ENCODE results near the gene DDX27.

DDX27 gene

DNA sequence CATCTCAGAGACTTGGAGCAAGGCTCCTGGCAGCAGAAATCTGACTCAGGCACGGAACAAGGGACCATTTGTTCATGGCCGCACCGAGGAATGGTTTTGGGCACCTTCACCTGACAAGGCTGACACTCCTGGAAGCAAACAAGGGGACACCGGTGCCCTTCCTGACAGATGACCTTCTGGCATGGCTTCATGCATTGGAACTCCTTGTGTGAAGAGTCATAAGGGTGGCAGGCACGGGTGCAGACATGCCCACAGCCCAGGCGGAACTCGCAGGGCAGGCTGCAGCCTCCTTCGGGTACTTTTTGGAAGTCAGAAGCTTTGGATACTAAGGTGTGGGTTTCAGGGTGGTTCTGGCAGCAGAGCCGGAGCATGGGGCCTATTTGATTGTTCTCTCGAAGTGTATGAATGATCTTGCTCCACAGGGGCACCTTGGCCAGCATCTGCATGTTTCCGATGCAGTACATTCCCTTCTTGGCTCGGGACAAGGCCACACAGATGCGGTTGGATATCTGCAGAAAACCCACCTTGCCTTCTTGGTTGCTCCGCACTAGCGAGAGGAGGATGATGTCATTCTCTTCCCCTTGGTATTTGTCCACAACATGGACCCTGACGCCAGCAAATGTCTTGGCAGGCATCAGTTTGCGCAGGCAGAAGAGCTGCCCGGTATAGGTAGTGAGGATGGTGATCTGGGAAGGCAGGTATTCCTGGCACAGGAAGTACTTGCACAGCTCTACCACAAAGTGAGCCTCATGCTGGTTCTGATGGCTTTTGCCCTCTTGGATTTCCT is 29.9 kb downstream of the DDX27 start:
- DNase-seq (ENCODE audit: low spot score): no peak

DNA sequence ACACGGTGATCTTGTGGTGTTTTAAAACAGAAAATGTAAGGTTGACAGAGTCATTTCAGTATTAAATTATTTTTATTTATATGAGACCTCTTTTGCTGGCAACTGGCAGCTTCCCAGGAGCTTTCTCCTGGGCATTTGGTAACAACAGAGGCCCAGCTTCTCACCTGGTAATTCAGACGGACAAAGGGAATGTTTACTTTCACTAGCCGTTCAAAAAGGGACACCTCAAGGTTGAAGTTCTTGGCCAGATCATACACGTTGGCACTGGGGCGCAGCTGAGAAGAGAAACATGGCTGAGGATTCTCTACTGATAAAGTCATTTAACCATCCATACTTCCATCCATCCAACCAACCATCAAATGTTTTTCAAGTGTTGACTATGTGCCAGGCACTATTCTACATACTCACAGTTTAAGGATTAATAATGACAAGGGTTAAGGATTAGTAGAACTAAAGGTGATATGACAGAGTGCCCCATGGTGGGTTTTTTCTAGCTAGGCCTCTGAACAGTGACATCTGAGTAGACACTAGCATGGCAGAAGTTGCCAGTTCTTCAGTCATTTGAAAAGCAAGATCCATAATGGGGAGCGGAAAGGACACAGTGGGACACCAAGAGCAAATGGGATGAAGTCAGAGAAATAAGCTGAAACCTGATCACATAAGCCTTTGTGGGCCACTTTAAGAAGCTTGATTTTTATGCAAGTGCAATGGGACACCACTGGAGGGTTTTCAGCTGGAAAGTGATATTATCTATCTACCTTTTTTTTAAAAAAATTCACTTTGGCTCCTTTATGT is 33.5 kb downstream of the DDX27 start:
- DNase-seq (ENCODE audit: low spot score): no peak

DNA sequence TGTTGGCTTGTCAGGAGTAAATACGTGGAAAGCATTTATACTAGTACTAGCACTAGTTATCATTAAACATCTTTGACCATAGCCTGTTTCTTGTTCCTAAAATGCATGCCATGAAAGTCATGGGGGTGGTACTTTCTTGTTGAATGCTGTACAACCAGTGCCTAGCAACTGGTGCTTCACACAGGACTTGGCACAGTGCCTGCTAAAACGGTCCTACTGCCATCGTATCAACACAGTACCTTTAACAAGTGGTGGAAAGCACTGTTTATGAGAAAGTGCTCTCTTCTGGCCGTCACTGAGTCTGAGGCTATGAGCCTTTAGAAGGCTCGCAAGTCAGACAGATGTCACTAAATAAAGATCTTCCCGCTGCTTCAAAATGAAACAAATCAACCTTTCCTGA is 37.0 kb downstream of the DDX27 start:
- DNase-seq (ENCODE audit: low spot score): no peak

DNA sequence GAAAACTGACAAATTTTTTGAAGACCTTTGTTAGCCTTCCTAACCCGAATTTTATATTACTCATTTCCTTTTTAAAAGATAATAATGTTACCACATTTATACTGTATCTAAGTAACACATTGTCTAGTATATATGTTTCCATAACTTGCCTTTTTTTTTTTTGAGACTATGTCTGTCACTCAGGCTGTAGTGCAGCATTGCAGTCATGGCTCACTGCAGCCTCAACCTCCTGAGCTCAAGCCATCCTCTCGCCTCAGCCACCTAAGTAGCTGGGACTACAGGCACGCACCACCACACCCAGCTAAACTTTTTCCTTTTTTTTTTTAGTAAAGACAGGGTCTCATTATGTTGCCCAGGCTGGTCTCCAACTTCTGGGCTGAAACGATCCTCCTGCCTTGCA is 40.1 kb downstream of the DDX27 start:
- DNase-seq (ENCODE audit: low spot score): no peak

DNA sequence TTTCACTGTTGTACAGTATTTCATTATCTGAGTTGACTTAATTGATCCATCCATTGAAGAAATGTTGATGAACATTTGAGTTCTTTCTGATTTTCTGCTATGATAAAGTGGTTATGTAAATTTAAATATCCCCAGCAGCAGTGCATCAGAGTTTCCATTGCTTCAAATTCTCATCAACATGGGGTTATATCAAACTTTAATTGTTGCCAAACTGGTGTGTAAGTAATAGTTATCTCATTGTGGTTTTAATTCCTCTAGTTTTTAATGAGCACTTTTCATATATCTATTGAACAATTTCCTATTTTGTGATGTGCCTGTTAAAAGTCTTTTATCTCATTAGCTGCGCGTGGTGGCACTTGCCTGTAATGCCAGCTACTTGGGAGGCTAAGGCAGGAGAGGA is 40.6 kb downstream of the DDX27 start:
- no peak for DNase-seq (ENCODE audit: low spot score)

DNA sequence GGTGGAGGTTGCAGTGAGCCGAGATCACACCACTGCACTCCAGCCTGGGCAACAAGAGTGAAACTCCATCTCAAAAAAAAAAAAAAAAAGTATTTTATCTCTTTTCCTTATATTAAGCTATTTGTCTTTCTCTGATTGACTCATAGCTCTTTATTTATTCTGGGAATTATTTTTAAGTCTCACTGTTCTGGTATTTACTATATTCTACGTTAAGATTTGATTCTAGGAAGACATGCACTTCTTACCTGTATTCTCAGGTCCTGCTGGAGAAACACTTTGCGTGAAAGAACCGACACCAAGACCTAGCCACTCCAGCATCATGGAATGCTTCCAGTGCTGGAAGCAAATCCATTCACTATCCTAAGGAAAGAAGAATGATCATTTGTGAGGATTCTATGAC is 41.0 kb downstream of the DDX27 start:
- no peak for DNase-seq (ENCODE audit: low spot score)

DNA sequence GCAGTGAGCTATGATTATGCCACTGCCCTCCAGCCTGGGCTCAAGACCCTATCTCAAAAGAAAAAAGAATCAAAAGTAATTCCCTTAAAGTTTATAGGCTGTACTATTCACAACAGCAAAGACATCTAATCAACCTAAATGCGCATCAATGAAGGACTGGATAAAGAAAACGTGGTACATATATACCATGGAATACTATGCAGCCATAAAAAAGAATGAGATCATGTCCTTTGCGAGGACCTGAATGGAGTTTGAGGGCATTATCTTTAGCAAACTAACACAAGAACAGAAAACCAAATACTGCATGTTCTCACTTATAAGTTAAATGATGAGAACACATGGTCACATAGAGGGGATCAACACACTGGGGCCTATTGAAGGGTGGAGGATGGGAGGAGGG is 42.0 kb downstream of the DDX27 start:
- no peak for DNase-seq (ENCODE audit: low spot score)

DNA sequence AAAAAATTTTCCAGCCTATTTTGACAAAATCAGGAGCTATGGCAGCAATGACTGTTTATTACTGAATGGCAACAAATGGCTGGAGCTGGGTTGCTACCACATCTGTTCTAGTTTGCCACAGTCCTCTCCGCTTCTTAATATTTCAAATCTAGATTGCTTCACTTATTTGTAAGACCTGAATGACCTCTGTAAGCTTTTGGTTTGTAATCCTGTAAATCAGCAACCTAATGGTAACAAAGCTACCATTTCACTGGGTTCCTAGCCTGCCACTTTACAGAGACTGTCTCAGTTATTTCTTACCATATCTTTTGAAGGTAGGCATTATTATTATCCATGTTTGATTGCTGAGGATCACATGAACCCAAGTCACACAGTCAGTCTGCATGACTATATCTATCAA is 43.2 kb downstream of the DDX27 start:
- DNase-seq (ENCODE audit: low spot score): no peak

DNA sequence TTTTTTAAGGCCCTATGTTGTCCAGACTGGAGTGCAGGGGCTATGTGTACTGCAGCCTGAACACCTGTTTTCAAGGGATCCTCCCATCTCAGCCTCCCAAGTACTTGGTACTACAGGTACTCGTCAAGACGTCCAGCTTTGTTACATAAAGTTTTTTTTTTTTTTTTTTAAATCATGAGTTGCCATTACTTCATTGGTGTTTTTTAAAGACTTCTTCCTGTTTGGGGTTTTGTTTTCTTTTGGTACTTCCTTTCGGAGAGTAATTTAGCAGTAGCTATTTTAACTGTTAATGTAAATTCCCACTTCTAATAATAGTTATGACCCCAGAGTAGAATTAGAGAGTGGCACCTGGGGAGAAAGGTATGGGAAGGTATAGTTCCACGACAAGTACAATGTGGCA is 48.1 kb downstream of the DDX27 start:
- DNase-seq (ENCODE audit: low spot score): no peak

DNA sequence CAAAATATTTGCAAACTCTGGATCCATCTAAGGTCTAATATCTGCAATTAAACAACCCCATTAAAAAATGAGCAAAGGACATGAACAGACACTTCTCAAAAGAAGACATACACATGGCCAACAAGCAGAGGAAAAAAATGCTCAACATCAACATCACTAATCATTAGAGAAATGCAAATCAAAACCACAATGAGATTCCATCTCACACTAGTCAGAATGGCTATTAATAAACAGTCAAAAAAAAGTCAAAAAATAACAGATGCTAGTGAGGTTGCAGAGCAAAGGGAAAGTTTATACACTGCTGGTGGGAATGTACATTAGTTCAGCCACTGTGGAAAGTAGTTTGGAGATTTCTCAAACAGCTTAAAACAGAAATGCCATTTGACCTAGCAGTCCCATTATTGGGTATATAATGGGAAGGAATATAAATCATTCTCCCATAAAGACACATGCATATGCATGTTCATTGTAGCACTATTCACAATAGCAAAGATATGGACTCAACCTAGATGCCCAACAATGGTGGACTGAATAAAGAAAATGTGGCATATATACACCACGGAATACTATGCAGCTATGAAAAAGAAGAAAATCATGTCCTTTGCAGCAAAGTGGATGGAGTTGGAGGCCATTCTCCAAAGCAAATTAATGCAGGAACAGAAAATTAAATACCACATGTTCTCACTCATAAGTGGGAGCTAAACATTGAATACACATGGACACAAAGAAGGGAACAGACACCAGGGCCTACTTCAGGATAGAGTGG is 49.6 kb downstream of the DDX27 start:
- no peak for DNase-seq (ENCODE audit: low spot score)

DNA sequence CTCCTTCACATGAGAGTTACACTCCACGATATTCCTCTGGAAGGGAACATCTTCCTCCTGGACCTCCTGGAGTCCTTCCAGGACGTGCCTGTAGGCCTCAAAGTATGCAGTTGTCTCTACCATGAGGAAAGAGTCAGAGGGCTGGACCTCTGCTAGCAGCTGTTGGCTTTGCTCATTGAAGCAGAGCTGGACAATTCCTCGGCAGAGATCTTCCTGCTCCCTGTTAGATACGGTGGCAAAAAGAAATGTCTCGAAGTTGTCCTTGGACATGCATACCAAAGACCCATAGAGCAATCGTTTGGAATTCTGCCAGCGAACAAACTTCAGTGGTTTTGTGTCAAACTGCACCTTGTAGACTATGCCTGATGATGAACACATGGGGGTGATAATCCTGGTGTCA is 51.0 kb downstream of the DDX27 start:
- no peak for DNase-seq (ENCODE audit: low spot score)

DNA sequence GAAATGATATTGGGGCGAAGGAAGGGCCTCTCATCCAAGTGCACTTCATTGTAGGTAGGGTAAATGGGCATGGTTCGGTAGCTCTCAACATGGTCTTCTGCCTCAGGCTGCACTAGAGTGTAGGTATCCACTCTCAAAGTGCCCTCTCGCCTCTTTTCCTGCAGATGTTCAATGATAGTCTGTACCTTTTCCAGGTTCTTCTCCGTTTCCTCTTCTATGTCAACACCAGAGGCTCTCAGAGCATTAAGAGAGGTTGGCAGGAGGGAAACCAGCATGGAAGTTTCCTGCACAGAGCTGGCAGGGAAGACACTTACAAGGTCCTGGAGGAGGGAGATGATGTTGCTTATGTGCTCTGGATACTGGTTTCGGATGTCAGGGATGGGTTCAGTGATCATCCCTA is 51.5 kb downstream of the DDX27 start:
- no peak for DNase-seq (ENCODE audit: low spot score)

DNA sequence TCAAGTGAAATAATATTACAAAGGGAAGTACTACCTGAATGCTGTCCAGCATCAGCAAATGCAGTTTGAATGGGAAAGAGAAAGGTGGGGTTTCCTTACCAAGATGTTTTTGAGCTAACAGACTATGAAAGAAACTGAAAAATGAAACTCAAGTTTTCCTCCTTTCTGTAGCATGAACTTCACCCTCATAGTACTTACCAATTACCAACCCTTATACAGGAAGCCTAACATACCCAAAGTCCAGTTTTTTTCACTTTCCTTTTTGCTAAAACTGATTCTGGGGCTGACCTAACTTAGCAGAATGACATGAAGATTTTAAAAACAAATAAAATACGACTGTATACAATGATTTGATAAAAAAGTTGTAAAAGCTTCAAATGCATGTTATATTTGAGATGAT is 53.4 kb downstream of the DDX27 start:
- DNase-seq (ENCODE audit: low spot score): no peak

DNA sequence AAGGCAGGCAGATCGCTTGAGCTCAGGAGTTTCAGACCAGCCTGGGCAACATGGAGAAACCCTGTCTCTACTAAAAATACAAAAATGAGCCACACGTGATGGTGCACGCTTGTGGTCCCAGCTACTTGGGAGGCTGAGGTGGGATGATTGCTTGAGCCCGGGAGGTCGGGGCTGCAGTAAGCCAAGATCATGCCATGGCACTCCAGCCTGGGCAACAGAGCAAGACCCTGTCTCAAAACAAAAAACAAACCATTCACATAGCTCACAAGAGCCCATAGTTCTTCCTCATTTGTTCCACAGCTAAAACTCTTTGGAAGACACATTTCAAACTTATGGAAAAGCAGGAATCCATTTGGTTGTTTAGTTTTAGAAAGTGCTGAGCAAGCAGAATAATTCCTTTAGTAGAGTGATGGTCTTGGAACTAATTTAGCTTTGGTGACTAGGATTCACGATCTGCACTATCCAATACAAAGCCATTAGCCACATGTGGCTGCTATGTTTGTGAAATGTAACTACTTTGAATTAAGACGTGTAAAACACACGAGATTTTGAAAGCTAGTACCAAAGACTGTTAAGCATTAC is 54.6 kb downstream of the DDX27 start:
- no peak for DNase-seq (ENCODE audit: low spot score)

DNA sequence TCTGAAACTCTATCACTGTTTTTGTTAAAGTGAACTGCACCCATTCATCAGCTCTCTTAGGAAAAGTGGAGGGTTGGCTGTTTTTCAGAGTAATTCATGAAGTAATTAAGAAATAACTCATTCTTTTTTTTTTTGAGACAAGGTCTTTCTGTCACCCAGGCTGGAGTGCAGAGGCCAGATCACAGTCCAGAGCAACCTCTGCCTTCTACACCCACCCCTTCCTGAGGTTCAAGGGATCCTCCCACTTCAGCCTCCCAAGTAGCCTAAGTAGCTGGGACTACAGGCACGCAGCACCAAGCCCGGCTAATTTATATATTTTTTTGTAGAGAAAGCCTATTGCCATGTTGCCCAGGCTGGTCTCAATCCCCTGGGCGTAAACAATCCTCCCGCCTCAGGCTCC is 56.0 kb downstream of the DDX27 start:
- DNase-seq (ENCODE audit: low spot score): no peak

DNA sequence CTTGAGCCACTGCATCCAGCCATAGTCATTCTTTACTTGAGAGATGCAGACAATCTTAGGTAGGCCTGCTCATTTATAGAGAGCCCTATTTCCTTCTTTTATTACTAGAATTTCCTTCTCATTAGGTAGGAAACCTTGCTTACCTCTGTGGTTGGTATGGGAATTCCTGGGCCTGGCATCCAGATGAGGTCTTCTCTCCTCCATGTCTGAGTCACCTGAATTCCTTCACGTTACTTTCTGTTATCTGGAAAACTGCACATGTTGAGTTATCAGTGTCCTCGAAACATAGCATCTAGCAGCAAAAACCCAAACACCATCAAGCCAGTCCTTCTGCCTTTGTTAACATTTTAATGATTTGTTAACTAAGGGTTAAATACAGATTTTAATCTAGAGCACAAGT is 56.4 kb downstream of the DDX27 start:
- DNase-seq (ENCODE audit: low spot score): no peak

DNA sequence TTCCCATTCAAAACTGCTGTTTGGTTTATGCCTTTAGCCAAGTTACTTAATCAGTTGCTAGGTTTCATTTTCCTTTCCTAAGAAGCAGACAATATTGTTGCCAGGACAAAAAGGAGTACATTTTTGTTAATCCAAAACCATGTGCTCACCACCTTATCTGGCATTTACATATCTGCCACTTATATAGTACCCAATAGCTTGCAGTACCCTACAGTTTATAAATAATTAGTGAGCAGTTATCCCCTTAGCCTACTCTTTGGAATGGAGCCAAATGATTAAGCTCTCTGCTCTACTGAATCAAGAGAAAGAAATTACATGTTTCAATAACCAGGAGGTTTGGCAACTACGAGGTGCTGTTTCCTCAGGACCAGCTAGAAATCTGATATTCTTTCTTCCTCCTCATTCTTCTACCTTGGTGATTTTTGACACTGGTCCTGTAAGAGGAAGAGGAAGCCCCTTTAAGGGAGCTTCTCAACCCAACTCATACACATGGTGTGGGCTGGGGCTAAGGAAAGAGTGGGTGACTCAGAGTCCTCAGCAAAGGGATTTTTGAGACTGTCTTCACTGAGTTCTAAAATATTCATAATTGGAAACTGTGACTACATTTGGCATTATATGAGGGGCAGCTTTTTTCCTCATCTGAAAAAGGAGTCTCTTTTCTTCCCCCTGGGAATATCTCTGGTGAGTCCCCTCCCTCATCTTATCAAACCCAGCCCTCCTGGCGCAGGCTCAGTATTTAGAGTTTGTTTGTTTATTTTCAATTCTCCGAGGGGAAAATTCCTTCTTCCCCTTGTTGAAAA is 57.1 kb downstream of the DDX27 start:
- DNase-seq (ENCODE audit: low spot score): peak; percentile 44

DNA sequence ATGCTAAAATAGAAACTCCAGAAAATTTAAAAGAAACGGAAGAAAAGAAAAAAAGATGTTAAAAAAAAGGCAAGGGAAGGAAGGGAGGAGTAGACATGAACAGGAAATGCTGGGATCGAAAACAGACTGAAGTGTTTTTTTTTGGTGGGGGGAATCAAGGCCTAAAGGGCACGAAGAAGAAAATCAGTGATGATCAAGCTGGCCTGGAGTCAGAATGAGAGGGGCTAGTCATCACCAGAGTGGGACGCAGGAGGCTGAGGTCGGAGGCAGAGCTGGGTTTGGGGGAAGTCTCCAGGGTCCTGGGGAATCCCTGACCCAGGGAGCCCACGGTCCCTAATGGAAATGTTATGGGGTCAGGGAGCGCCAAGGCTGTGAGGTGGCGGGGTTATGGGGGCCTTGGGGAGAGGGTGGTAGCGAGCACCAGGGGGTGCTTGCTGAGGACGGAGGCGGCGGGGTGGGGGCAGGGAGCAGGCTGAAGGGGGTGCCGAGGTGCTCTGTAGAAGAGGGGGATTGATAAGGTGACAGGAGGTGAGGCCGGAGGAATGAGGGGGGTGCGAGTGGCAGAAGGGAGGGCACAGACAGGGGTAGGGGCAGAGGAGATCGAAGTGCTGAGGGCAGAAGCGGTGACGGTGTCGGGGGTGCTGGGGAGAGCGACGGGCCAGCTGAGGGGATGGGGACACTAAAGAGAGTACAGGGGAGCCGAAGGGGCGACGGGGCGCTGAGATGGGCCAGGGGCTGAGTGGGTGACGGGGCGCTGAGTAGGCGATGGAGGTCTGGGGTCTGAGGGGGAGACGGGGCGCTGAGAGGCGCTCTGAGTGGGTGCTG is 58.0 kb downstream of the DDX27 start:
- no peak for DNase-seq (ENCODE audit: low spot score)

DNA sequence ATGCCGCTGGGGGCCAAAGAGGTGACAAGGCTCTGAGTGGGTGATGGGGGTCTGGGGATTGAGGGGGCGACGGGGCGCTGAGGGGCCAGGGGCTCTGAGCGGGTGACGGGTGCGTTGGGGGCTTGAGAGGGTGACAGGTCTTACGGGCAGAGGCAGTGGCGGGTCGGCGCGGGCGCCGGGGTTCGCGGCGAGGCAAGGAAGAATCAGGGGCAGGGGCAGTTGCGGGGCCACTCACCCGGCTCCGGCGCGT is 58.5 kb downstream of the DDX27 start:
- no peak for DNase-seq (ENCODE audit: low spot score)

DNA sequence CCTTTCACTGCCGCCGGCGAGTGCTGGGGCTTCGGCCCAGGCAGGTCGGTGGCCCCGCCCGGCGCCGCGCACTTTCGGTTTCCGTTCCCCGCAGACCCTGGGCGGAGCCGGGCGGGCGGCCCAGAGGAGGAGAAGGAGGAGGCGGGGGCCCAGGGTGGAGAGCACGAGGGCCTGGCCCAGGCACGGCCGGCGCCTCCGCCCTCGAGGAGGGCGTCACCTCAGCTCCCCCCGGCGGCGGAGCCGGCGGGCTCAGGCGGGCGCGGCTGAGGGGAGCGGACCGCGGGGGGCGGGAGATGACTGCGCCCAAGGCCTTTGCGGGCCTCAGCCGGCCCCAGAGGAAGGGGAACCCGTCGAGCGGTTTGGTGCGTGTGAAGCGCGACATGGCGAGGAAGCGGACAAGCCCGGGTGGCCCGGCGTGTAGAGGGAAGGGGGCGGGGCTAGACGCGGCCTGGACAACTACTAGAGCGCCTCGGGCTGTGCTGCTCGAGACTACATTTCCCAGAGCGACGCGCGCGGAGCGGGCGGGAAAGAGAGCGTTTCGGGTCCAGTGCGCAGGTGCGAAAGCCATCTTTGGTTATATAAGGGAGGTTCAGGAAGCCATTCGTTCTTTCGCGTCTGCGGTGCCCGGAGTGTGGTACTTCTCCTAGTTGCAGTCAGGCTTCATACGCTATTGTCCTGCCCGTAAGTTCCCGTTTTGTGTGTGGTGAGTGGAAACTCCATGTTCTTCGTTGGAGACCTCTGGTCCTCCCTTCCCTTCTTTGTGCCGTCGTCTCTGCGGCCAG is 59.0 kb downstream of the DDX27 start, which contains the start of gene ZNFX1:
ZNFX1 (minus strand) TSS at position 22 of the 782 bp plus-strand sequence. CDS start 2,218 bp downstream, outside the sequence.
- DNase-seq (ENCODE audit: low spot score): peak; percentile 98
